GM06990 (cell line): ENCODE data around the gene XYLT1.

ENCODE experiments used
- DNase-seq: peaks from one replicate; pipeline ENCODE4 v3.0.0-alpha.2; 2011; ENCODE audit not compliant: insufficient read length; ENCODE audit errors: extremely low read depth
- H3K27me3 ChIP-seq: replicated peaks from 2 replicates; pipeline ENCODE4 v1.6.0; 2011; ENCODE audit warnings: low read length; ENCODE audit not compliant: control insufficient read depth, insufficient read depth
- H3K36me3 ChIP-seq: 2 replicates; pipeline ENCODE4 v1.5.1; 2011; ENCODE audit warnings: low read length; ENCODE audit not compliant: control insufficient read depth, insufficient read depth
- H3K4me3 ChIP-seq: replicated peaks from 2 replicates; pipeline ENCODE4 v1.5.1; 2011; ENCODE audit warnings: low read depth, mild to moderate bottlenecking, control low read depth, low read length
- TF ChIP-seq, protein P1 (sequence below): IDR thresholded peaks from 2 replicates; pipeline ENCODE4 v1.5.1; 2011; ENCODE audit warnings: low read length, control low read depth, mild to moderate bottlenecking, inconsistent platforms; ENCODE audit not compliant: insufficient read depth, poor library complexity, severe bottlenecking

The XYLT1 gene

DNA sequence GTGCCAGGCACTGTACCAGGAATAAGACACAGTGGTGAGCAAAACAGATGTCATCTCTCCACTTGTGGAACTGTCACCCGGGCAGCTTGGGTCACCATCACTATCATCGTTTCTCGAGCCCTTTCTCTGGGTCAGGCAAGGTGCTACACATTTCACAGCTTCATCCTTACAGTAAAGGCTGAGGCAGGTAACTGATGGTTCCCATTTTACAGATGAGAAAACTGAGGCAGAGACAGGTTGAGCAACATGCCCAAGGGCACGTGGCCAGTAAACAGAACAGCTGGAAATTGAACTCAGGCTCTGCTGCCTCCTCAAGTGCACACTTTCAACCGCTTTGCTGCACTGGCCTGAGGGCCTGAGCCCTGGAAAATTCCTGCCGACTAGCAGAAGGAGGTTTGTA lies 294.6 kb downstream of the XYLT1 start:
- Histone ChIP-seq H3K36me3 (no peaks in the 10 kb centered on the region), H3K27me3 (no peaks in the 10 kb centered on the region), H3K4me3 (no peak overlapping the region)
- no peak for DNase-seq
- TF ChIP-seq, protein P1, sequence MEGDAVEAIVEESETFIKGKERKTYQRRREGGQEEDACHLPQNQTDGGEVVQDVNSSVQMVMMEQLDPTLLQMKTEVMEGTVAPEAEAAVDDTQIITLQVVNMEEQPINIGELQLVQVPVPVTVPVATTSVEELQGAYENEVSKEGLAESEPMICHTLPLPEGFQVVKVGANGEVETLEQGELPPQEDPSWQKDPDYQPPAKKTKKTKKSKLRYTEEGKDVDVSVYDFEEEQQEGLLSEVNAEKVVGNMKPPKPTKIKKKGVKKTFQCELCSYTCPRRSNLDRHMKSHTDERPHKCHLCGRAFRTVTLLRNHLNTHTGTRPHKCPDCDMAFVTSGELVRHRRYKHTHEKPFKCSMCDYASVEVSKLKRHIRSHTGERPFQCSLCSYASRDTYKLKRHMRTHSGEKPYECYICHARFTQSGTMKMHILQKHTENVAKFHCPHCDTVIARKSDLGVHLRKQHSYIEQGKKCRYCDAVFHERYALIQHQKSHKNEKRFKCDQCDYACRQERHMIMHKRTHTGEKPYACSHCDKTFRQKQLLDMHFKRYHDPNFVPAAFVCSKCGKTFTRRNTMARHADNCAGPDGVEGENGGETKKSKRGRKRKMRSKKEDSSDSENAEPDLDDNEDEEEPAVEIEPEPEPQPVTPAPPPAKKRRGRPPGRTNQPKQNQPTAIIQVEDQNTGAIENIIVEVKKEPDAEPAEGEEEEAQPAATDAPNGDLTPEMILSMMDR = no peak

DNA sequence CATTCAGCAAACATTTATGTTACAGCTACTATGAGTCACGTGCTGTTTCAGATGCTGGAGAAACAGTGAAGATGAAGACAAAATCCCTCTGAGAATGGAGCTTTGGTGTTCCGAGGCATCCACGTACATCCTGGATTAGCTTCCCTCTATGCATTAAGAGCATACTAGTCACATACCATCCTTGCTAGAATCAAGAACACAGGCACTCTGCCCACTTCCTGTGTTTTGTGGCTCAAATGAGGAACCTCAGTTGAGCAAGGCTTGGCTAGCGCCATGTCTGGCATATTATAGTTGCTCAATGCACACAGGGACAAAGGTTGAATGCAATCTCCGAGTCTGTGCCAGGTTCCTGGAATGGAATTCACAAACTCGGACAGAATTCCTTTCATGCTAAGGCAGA lies 297.5 kb downstream of the XYLT1 start:
- Histone ChIP-seq H3K36me3 (no peaks in the 10 kb centered on the region), H3K4me3 (no peak overlapping the region), H3K27me3 (no peaks in the 10 kb centered on the region; the same call in 1 of the 2 replicates)
- TF ChIP-seq, protein P1 = no peak
- DNase-seq = no peak

DNA sequence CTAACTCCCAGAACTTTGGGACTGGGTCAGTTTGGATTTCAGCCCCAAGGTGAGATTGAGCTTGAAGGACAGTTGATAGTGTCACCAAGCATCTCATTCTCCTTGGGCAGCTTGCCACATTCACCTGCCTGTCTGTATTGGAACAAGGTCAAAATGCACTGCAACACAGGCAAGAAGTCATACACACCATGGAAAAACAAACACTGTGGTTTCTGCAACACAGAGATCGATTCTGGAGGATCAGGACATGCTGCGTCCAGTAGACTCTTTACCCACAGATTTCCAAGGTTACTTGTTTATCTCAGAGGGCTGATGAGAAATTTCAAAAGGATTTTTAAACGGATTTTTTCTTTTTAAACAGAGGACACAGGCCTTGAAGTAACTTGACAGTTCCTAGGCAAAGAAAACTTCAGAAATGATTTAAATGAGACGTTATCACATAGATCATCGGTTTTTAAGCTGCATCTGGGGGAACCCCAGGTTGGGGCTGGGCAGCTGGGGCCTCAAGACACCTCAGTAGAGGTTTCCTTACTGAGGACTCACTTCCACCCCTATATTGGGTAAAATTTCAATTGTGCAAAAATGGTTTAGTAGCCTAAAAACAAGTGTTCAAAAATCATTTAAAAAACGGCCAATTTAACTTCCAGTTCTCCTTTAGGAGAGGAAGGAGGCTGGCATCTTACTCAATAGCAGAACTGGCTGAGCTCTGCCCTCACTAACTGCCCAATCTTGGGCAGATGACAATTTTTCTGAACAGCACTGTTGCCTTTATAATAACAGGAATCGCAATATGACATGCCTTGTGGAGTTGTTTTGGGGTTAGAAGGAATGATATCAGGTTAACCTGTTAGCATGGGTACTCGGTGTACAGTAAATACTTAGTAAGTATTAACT lies 299.3 kb downstream of the XYLT1 start:
- Histone ChIP-seq H3K4me3 (no peak overlapping the region), H3K27me3 (no peaks in the 10 kb centered on the region; the same call in 1 of the 2 replicates), H3K36me3 (no peaks in the 10 kb centered on the region)
- DNase-seq = no peak
- TF ChIP-seq, protein P1 = no peak

DNA sequence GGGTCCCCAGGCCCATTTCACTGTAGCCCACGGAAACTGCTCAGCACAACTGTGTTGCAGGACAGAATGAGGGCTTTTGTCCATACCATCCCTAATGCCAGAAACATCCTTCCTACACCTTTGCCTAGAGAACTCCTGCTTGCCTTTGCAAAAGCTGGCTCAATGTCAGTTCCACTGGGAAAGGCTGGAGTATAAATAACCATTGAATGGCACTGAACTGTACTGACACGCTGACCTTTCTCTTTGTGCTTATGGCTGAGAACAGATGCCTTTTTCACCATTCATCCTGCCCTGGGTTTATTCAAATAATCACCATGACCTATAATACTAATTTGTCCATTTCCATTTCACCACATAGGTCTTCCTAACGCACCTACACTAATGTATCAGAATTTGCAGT lies 300.3 kb downstream of the XYLT1 start:
- Histone ChIP-seq H3K36me3 (no peaks in the 10 kb centered on the region), H3K27me3 (no peaks in the 10 kb centered on the region; the same call in 1 of the 2 replicates), H3K4me3 (no peak overlapping the region)
- no peak for DNase-seq
- TF ChIP-seq, protein P1 = no peak

DNA sequence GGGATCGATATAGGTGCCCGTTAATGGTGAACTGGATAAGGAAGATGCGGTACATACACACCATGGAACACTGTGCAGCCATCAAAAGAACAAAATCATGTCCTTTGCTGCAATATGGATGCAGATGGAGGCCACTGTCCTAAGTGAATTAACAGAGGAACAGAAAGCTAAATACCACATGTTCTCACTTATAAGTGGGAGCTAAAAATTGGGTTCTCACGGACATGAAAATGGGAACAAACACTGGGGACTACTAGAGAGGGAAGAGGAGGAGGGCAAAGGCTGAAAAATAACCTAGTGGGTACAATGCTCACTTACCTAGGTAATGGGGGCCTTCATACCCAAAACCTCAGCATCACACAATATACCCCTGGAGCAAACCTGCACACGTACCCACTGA lies 302.6 kb downstream of the XYLT1 start:
- no peak for DNase-seq
- Histone ChIP-seq H3K4me3 (no peak overlapping the region), H3K36me3 (no peaks in the 10 kb centered on the region), H3K27me3 (no peaks in the 10 kb centered on the region; the same call in 1 of the 2 replicates)
- TF ChIP-seq, protein P1 = no peak

DNA sequence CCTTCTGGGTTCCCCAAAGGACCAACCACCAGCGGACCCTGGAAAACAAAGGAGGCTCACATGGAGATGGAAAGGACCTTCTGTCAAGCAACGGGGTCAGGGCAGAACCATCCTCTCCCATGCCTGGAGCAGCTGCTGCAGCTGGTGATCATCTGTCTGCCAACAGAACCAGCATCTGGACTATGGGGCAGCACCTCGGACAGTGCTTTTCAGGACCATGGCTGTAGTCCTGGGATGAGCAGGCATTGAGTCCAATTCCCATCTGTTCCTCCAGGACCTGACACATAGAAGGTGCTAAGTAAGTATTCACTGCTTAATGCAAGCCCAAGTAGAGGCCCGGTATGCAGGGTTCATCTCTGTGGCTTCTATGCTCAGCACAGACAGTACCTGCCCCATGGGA lies 304.7 kb downstream of the XYLT1 start:
- Histone ChIP-seq H3K36me3 (no peaks in the 10 kb centered on the region), H3K4me3 (no peak overlapping the region), H3K27me3 (no peaks in the 10 kb centered on the region; the same call in 1 of the 2 replicates)
- no peak for DNase-seq
- TF ChIP-seq, protein P1 = no peak
